HG03135 (cell line): ENCODE measurements around the gene ZNRF3.
"Not testable (repeated sequence)": the region's sequence is repeated elsewhere in the genome, so short reads cannot be mapped to it uniquely, and the experiment has no call there.

Source experiments
- ATAC-seq: cut with Tn5 transposase; IDR thresholded peaks from one replicate; pipeline ENCODE4 v1.9.1; 2021; ENCODE audit warnings: mild to moderate bottlenecking, moderate library complexity; ENCODE audit not compliant: unreplicated experiment

Gene ZNRF3

DNA sequence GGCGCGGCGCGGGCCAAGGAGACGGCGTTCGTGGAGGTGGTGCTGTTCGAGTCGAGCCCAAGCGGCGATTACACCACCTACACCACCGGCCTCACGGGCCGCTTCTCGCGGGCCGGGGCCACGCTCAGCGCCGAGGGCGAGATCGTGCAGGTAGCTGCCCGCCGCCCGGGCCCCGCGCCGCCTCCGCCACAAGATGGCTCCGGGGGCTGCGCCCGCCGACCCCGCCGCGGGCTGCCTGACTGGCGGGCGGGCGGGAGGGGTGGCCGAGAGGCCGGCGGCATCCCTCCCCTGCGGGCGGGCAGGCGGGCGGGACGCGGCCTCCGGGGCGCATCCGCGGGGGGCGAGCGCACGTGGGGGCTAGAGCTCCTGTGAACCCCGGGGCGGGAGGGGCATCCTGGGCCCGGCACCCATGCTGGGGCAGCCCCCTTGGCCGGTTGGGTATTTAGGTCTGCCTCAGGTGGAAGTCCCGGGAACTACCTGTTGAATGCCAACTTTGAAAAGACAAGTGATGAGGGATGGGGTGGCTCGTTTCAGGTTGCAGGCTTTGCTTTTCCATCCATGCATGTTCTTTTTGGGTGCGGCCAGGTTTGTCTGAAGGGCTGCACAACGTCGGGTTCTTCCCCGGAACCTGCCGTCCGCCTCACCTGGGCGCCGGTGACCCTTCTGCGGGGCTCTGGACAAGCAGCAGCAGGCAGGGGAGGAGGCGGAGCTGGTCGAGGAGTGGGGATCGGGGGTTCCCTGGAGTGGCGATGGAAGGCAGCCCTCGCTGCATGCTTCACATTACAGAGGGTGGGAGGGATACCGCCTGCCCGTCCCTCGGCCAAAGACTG, 760 bp downstream of the ZNRF3 start:
- ATAC-seq: peak; percentile 15

DNA sequence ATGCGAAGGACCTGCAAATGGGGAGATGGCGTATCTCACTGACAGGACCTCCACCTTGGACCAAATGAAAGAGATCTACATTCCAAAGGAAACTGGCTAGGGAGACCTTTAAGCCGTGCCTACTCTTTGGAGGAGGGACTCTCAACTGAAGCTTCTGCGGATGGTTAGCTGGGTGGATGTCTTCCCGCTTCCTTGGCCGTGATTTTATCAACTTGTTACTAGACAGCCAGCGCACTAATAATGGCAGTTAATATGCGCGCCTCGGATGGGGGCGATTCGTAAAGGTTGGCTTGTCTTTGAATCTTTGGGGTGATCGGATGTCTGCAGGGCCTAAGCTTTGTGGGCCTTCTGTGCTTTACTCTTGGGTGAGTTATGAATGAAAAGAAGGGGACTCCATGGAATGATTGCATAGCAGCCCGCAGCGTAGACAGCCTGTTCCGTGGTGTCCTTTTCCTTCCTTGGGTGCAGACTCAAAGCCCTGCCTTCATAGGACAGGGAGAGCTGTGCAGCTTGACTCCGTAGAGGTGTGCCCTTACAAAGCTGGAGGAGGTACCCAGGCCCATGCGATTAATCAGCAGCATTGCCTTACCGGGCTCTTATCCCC, 1.5 kb downstream of the ZNRF3 start:
- no peak for ATAC-seq

DNA sequence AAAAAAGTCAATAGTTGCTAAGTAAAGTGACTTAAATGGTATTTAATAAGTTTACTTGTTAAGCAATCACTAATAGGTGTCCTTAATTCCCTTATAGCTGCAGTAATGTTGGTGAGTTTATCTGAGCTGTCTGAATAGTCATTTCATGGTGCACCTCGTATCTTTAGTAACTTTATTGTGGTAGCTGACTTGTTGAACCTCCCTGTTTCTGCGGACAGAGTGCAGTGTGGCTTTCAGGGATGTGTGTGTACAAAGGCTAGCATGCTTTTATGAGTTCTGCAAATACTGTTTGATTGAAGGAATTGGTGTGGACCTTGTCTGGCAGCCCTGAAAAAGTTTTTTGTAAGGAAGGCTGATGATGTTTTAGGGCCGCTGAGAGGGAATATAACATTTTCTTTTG, 2.6 kb downstream of the ZNRF3 start:
- no peak for ATAC-seq

DNA sequence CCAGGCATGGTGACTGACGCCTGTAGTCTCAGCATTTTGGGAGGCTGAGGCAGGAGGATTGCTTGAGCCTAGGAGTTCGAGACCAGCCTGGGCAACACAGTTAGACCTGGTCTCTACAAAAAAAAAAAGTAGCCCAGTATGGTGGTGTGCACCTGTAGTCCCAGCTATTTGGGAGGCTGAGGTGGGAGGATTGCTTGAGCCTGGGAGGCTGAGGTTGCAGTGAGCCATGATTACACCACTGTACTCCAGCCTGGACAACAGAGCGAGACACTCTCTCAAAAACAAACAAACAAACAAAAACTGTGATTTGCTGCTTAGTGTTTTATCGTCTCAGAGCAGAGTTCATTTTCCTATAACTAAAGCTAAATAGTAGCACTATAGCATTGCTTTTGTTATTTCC, 3.3 kb downstream of the ZNRF3 start:
- ATAC-seq: not testable (repeated sequence)

DNA sequence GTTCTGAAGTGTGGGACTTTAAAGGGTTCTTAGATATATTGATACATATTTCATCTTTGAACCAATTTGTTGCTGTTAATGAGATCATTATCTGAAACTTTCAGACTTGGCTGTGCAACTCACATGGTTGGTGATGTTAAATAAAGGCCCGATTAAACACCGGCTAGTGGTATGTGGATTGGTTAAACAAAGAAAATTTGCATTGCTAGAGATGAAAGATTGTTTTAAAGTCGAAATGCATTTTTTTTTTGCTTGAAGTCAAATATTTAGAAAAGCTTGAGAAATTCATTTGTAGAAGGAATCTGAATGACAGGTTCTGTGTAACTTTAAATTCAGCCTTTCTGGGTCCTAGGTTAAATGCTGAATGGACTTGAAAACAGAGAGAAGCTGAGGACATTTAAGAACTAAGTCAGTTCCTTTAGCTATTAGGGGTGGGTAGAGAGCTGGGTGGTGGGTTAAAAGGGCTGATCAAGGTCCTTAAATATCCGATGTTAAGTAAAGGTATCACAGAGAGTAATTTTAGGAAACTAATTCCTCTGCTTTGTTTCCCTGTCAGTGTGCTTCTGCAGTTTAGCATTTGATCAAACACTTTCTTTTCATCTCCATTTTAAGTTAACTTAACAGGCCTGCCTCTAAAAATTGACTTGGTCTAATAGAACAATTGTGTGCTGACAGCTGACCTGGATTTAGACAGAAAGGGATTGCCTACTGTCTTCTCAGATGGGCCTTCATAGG, 4.5 kb downstream of the ZNRF3 start:
- no peak for ATAC-seq

DNA sequence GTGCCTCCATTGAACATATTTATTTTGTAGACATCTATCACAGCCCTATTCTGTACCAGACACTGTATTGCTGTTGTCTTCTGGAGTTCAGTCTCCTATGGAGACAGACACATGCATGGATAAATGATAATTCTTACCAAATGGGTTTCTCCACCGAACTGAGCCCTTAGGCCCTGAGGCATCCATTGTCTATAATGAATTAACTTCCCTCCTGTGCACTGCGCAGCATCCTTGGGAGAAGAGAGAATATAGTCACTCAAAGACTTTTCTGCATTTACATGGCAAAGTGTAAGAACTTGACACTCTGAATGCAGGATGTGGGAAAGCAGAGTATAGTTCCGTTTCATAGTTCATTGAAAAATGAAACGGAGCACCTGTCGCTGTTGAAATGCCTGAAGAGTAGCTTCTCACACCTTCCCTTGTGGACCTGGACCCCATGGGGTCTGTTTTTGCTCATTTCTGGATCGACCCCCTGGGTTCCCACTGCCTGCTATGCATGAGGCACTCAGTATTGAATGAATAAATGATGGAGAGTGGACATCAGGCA, 6.2 kb downstream of the ZNRF3 start:
- no peak for ATAC-seq

DNA sequence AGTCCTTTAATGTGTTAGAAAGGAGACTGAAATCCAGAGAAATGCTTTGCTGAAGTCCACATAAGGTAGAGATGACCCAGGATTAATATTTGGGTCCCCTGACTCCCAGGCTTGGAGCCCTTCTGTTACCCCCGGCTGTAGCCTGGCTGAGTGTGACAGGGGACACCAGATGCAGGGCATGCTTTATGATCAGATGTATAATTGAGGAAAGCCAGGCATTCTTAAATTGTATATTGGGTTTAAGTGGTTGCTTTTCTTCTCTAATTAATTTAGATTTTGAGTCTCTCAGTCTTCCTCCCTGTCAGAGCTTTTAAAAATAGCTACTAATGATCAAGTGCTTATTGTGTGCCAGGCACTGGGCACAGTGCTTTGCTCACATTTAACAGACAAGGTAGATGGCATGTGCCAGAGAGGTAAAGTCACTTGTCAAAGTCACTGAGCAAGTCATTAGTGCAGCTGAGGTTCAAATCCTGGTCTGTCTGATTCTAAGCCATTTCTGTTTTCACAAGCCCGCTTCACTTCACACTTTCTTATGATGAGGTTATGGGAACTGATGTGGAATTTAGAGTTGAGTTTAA, 7.9 kb downstream of the ZNRF3 start:
- ATAC-seq: no peak

DNA sequence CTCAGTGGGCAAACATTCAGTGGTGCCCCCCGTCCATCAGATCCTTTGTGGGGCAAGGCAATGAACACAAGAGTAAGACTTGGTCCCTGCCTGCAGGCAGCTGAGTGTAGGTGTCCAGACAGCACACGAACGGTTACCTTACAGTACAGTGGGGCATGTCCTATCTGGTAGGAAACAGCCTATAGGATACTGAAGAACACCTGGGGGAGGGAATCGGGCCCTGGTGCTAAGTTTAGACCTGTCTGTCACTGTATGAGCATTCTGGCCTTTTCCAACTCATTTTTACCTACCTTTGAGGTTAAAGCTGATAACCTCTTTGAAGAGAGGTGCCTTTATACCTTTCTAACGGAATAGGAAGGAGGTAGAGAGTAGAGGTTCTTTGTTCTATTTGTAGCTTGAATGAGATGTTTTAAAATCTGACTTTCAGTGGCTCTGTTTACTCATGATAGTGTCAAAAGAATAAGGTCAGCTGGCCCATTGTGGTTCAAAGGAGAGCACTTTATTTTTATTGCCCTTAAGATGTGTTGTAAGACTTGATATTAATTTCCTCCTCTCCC, 8.9 kb downstream of the ZNRF3 start:
- no peak for ATAC-seq

DNA sequence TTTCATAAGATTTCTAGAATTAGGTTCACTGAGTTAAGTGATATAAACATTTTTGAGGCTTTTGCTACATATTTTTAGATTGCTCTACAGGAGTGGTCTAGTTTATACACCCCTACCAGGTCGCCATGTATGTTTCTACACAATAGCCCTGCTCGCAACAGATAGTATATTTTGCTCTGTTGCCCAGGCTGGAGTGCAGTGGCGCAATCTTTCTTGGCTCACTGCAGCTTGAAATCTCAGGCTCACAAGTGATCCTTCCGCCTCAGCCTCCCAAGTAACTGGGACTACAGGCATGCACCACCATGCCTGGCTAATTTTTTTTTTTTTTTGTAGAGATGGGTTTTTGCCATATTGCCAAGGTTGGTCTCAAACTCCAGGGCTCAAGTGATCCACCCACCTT, 10.4 kb downstream of the ZNRF3 start:
- no peak for ATAC-seq

DNA sequence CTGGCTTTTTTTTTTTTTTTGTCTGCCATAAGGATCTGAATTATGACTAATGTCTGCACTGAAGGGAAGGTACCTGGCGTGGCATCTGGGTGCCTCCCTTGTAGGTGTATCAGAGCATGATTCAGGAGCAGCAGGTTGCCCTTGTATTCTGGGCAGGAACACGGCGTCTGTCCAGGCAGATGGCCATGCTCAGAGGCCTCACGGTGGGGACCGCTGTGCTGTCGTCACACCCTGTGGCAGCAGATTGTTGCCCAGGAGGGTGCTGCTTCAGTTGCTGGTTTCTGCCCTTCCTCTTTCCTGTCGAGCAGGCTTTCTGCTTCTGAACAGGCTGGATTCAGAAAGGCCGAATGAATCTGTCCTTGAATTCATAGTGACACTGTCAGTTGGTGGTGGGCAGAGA, 11.0 kb downstream of the ZNRF3 start:
- ATAC-seq: no peak

DNA sequence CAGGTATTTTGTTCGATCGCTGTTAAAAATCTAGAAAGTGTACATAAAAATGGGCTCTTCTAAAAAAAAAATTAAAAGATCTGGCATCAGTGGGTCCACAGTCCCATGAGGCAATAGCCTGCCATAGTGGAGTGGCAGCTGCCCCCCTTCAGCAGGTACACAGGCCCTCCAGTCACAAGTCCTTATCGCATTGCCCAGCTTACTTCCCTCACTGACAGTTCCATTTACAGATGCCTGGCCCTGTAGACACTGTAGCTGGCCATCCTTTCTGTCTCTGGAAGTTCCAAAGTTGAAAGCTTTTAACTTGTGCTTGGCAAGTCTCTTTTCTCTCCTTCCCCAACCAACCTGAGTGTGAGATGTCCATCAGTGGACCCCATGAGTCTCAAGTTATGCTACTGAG, 11.4 kb downstream of the ZNRF3 start:
- no peak for ATAC-seq

DNA sequence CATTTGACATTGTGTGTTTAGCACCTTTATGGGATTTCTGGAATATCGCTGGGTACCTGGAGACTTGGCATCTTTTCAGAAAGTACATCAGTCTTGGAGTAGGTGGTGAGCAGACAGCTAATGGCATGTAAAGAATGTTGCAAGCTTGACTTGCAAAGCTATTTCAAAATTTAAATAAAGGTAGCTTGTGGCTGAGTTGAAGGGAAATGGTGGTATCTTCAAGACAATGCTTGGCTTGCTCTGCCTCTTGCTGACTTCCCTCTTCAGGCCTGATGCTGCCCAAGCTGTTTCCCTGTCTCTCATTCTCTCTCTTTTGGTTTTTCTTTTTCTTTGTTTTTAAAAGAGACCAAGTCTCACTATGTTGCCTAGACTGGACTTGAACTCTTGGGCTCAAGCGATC, 13.2 kb downstream of the ZNRF3 start:
- no peak for ATAC-seq

DNA sequence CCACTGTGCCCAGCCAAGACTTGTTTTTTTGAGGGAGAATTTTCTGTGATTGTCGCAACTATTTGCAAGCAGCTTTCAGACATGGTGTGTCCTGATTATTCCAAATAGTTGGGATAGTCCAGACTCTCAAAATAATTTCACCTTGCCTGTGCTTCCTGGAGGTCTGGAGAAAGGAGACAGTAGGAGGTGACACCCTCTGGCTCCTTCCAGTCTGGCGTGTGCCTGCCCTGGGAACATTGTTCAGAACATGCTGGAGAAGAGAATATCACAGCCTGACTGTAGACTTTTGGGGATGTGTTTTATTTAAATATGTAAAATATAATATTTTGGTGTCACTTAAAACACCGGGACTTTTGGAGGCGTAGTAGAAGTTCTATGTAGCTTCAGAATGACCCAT, 14.9 kb downstream of the ZNRF3 start:
- no peak for ATAC-seq

DNA sequence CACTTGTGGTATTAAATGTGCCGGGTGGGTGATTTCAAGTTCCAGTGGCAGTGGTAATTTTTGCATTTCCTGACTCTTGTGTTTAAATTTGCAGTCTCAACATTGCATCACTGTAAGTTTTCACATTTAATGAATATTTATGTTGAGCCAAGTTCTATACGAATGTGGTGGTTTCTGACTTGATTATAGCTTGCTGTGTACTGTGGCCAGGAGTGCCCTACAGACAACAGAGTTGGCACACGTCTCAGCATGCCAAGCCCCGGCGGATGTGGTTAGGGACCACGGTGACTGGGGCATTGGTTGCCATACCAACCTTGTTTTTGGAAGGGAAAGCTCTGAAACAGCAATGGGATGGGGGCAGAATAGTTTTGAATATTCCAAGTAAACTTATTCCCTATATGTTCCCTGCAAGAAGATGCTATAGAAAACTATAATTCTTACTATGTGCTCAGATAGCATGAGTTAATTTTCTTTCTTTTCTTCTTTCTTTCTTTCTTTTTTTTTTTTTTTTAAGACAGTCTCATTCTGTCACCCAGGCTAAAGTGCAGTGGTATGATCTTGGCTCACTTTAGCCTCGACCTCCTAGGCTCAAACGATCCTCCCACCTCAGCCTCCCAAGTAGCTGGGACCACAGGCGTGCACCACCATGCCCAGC, 16.0 kb downstream of the ZNRF3 start:
- no peak for ATAC-seq

DNA sequence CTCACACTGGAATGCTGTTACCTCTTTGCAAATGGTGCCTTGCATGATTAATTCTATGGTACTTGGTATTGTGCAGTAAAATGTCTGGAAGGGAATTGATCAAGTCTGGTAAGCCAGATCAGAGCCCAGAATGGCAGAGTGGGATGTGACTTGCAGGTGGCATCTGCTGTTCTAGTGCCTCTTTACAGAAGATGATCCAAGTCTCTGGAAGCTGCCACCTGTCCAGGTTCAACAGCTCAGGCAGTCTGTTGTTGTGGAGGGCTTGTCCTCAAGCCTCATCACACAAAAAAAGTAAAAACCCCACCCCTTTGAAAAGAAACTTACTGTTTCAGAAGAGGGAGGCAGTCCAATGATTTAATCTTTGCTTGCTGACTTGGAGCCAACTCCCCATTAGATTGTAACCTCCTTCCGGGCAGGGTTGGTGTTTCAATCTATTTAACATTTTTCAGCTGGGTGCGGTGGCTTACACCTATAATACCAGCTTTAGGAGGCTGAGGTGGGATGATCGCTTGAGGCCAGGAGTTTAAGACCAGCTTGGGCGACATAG, 17.1 kb downstream of the ZNRF3 start:
- no peak for ATAC-seq

DNA sequence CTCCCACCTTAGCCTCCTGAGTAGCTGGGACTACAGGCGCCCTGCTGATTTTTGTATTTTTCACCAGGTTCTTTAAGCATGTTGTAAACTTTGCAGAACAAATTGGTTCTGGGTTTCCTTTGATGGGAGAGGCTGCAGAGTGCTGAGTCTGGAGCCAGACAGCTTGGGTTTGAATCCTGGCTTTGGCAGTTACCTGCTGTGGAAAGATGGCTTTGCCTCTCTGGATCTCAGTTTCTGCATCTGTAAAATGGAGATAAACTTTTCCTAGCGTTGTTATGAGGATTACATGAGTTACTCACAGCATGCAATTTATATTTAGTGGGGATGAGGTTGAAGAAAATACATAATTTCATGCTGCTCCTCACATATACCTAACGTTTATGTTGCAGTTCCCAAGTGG, 19.1 kb downstream of the ZNRF3 start:
- ATAC-seq: no peak

DNA sequence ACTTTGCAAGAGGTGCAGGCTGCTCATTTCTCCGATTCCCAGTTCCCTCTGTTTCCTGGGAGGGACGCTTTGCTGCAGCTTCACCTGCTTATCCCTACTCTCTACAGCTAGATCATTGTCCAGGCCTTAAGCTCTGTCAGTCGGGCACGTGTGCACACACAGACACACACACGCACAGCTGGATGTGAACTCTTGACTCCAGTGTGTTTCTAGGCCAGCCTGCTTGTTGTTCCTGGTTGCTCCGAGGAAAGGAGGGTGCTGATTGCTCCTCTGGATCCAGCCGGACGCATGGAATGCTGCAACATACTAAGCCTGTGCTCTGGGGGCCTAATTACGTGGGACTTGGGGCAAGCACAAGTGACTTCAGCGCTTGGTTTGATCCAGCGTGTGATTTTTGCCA, 19.7 kb downstream of the ZNRF3 start:
- no peak for ATAC-seq

DNA sequence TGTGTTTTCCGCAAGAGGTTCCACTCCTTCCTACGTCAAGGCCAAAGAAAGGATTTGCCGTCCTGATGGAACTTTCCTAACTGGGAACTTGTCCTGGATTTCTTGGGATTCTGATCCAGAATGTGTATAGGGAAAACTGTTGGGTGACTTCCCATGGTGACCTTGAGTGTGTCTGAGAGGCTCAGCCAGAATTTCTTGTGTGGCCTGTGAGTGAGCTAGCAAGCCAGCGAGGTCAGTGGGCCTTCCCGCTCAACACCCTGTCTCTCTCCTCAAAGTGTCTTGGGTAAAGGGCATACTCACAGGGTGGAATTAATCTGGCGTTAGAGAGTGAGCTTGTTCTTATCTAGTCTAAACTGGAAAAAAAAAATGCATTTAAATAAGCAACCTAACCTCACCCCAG, 20.4 kb downstream of the ZNRF3 start:
- ATAC-seq: no peak

DNA sequence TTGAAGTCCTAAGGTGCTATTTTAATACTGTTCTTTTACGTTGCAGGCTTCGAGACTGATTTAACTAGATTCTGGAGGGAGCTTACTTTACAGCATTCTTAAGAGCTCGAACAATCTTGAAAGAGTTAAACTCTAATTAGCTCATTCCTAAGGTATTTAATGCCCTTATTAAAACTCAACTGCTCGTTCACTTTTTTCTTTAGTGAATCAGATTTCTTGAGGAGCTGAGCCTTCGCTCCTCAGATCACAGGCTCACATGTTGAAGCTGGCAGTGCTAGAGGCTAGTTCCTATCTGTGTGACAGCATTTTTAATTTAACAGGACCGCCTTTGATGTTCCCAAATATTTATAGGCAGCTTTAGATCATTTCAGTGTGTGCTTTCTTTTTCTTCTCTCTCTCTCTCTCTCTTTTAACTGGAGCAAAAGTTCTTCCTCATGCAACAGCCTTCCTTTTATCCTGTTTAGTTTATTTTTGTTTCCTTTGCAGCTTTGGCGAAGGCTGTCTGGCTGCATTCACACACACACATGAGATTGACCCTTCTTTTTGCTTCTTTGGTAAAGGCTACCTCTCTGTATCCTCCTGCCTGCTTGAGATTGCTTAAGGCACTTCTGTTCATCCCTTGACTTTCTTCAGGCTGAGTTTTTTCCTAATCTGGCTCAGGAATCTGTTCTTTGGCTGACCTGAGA, 21.0 kb downstream of the ZNRF3 start:
- ATAC-seq: no peak
